Activated CD8-positive, alpha-beta memory T cell treated with anti-CD3 and anti-CD28 coated beads, Interleukin-2, amount 50 U/mL, for 4 hours (primary cell): Measurements from ENCODE around the gene MTARC2.

Source experiments
- DNase-seq: peaks from one replicate; pipeline ENCODE4 v3.0.0-alpha.2; 2020

MTARC2 gene

GRCh38 chr1:220807726-220808125, 59.6 kb downstream of the MTARC2 start:
- no peak for DNase-seq

- DNase-seq: no peak
Measured at GRCh38 chr1:220808345-220809186, 60.4 kb downstream of the MTARC2 start.

GRCh38 chr1:220809187-220809550, 61.0 kb downstream of the MTARC2 start:
- DNase-seq: no peak

- no peak for DNase-seq
Measured at GRCh38 chr1:220809704-220810103, 61.6 kb downstream of the MTARC2 start.

- peak; percentile 66 for DNase-seq
Measured at GRCh38 chr1:220810179-220810653, 62.1 kb downstream of the MTARC2 start.

- no peak for DNase-seq
Measured at GRCh38 chr1:220810963-220811362, 62.8 kb downstream of the MTARC2 start.

- DNase-seq: no peak
Measured at GRCh38 chr1:220811695-220812094, 63.6 kb downstream of the MTARC2 start.

GRCh38 chr1:220812308-220812707, 64.2 kb downstream of the MTARC2 start:
- no peak for DNase-seq

- DNase-seq: no peak
Measured at GRCh38 chr1:220813013-220813412, 64.9 kb downstream of the MTARC2 start.

GRCh38 chr1:220815409-220815808, 67.3 kb downstream of the MTARC2 start:
- DNase-seq: no peak

GRCh38 chr1:220817907-220818306, 69.8 kb downstream of the MTARC2 start:
- DNase-seq: no peak

- DNase-seq: no peak
Measured at GRCh38 chr1:220818421-220819173, 70.5 kb downstream of the MTARC2 start.

GRCh38 chr1:220819467-220820026, 71.4 kb downstream of the MTARC2 start:
- no peak for DNase-seq

GRCh38 chr1:220824031-220824989, 76.2 kb downstream of the MTARC2 start:
- DNase-seq: no peak

GRCh38 chr1:220825819-220826551, 77.9 kb downstream of the MTARC2 start:
- DNase-seq: no peak

- no peak for DNase-seq
Measured at GRCh38 chr1:220826729-220827128, 78.6 kb downstream of the MTARC2 start.

- DNase-seq: no peak
Measured at GRCh38 chr1:220827445-220828178, 79.5 kb downstream of the MTARC2 start.

- DNase-seq: no peak
Measured at GRCh38 chr1:220828179-220828490, 80.0 kb downstream of the MTARC2 start.

GRCh38 chr1:220828950-220829586, 80.9 kb downstream of the MTARC2 start:
- no peak for DNase-seq

- DNase-seq: no peak
Measured at GRCh38 chr1:220833436-220833835, 85.3 kb downstream of the MTARC2 start.
